Uterus (tissue), 4 donors: ENCODE results near the gene TM2D3. TPM values are rescaled to one million over a fixed set of nuclear protein-coding genes. Genes with fewer than 3 reads are reported as not detected.

Experiments used
- DNase-seq, 2 donors: peaks; one replicate each; pipeline ENCODE4 v3.0.0-alpha.2; 2019 to 2020
- H3K27ac ChIP-seq, 2 donors: fragments of 200-600 bp; sonication (generic); 1 replicate in 1 of 2; 2 replicates in 1 of 2; pipeline ENCODE4 v1.5.1; 2016 to 2018
- H3K27me3 ChIP-seq, 2 donors: fragments of 200-600 bp; sonication (generic); one replicate each; pipeline ENCODE4 v1.5.1; 2018 to 2019; ENCODE audit warnings: control low read depth in 1 of 2
- H3K36me3 ChIP-seq, 2 donors: fragments of 200-600 bp; sonication (generic); one replicate each; pipeline ENCODE4 v1.5.1; 2019; ENCODE audit warnings: control low read depth in 1 of 2
- H3K4me1 ChIP-seq, 2 donors: fragments of 200-600 bp; sonication (generic); one replicate each; pipeline ENCODE4 v1.5.1; 2018 to 2019; ENCODE audit warnings: control low read depth in 1 of 2
- H3K4me3 ChIP-seq, 2 donors: fragments of 200-600 bp; sonication (generic); 1 replicate in 1 of 2; 2 replicates in 1 of 2; pipeline ENCODE4 v1.5.1; 2018 to 2019; ENCODE audit warnings: mild to moderate bottlenecking in 1 of 2
- H3K9me3 ChIP-seq, 2 donors: fragments of 200-600 bp; sonication (generic); one replicate each; pipeline ENCODE4 v1.5.1; 2019; ENCODE audit warnings: control low read depth in 1 of 2
- POLR2A ChIP-seq, 2 donors: fragments of 450-650 bp; IDR thresholded peaks; one replicate each; pipeline ENCODE4 v1.6.1; 2016; ENCODE audit warnings: antibody characterized with exemption in 2 of 2, mild to moderate bottlenecking in 1 of 2, moderate library complexity in 1 of 2
- intact Hi-C: fragments of 100-400 bp; cut with DNase I; formaldehyde crosslinking; loops from one replicate; pipeline ENCODE4 v1.15.1; 2023; ENCODE audit warnings: low total_unique reads
- total RNA-seq, 4 donors: library from RNA; depleted of rRNA in 3 of 4; stranded (reverse); fragments of >200 nt in 3 of 4; gene quantifications; one replicate each; pipeline versions ENCODE4 v1.1.0 to v1.2.4, GENCODE V29; 2014 to 2023
- TF ChIP-seq, protein P1 (sequence below), 4 experiments: fragments of 200-600 bp in 2 of 4; fragments of 450-650 bp in 2 of 4; sonication (generic) in 2 of 4; IDR thresholded peaks; one replicate each; pipeline ENCODE4 v1.5.1; 2016 to 2019; ENCODE audit warnings: antibody characterized with exemption in 4 of 4, mild to moderate bottlenecking in 2 of 4, moderate library complexity in 1 of 4
- donor health status: DM: yes; HTN: yes; CAD: no.

TM2D3 gene
- total RNA-seq, 4 donors from 2014 or later: 14.7 to 65.0 (median 46.5) TPM

DNA sequence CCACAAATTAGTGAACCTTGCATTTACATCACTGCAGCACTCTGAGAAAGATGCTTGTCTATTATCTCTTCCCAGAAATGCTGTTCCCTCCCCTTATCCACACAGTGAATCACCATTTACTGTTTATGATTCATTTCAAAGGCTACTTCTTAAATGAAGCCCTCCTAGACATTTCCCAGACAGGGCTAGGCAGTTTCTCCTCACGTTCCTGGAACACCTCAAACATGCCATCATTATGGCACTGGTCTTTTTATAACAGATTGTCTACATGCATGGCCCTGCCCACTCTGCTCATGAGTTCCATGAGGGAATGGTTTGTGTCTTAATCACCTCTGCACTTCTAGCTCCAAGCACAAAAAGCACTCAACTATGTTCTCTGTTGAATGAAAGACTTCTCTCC is 32.2 kb upstream of the TM2D3 start:
- H3K27me3 ChIP-seq: no peaks in the 10 kb centered on the region
- H3K4me3 ChIP-seq: no peak overlapping the region
- no peaks in the 10 kb centered on the region for H3K9me3 ChIP-seq
- no peaks in the 10 kb centered on the region for H3K4me1 ChIP-seq
- H3K36me3 ChIP-seq: no peaks in the 10 kb centered on the region
- no peak for TF ChIP-seq POLR2A (IDR thresholded peaks at IDR 0.05)
- TF ChIP-seq, protein P1, sequence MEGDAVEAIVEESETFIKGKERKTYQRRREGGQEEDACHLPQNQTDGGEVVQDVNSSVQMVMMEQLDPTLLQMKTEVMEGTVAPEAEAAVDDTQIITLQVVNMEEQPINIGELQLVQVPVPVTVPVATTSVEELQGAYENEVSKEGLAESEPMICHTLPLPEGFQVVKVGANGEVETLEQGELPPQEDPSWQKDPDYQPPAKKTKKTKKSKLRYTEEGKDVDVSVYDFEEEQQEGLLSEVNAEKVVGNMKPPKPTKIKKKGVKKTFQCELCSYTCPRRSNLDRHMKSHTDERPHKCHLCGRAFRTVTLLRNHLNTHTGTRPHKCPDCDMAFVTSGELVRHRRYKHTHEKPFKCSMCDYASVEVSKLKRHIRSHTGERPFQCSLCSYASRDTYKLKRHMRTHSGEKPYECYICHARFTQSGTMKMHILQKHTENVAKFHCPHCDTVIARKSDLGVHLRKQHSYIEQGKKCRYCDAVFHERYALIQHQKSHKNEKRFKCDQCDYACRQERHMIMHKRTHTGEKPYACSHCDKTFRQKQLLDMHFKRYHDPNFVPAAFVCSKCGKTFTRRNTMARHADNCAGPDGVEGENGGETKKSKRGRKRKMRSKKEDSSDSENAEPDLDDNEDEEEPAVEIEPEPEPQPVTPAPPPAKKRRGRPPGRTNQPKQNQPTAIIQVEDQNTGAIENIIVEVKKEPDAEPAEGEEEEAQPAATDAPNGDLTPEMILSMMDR (IDR thresholded peaks at IDR 0.05): no peak
- H3K27ac ChIP-seq: no peak overlapping the region
- intact Hi-C loops: no loop called here
- no peak for DNase-seq

DNA sequence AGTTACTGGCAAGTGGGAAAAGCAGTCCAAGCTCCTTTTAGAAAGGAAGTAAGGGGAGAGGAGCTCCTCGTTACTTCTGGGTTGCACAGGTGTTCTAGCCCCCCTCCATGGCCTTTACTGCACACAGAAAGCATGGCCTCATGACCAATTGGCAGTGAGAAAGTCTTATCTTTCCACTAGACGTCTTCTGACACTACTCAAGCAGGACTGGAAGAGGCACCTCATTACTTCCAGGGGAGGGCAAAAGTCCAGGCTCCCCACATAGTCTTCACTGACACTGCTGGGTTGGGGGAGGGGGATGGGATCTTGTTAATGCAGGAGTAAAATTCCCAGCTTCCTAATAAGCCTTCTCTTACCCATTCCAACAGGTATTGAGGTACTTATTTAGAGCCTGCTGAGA is 27.6 kb upstream of the TM2D3 start:
- no peaks in the 10 kb centered on the region for H3K36me3 ChIP-seq
- H3K27ac ChIP-seq: no peak overlapping the region
- intact Hi-C loops: no loop called here
- no peak for DNase-seq
- no peak overlapping the region for H3K4me3 ChIP-seq
- TF ChIP-seq, protein P1 (IDR thresholded peaks at IDR 0.05): no peak
- no peak for TF ChIP-seq POLR2A (IDR thresholded peaks at IDR 0.05)
- H3K4me1 ChIP-seq: no peaks in the 10 kb centered on the region
- no peaks in the 10 kb centered on the region for H3K9me3 ChIP-seq
- no peaks in the 10 kb centered on the region for H3K27me3 ChIP-seq

- intact Hi-C loops: no loop called here
- Histone ChIP-seq H3K27me3 (no peaks in the 10 kb centered on the region), H3K4me1 (no peaks in the 10 kb centered on the region), H3K4me3 (no peak overlapping the region), H3K36me3 (no peaks in the 10 kb centered on the region), H3K27ac (no peak overlapping the region), H3K9me3 (no peaks in the 10 kb centered on the region)
- TF ChIP-seq POLR2A (IDR thresholded peaks at IDR 0.05): no peak
- TF ChIP-seq, protein P1 (IDR thresholded peaks at IDR 0.05): no peak
- DNase-seq: no peak
Measured at GRCh38 chr15:101676921-101677329, 24.7 kb upstream of the TM2D3 start.

DNA sequence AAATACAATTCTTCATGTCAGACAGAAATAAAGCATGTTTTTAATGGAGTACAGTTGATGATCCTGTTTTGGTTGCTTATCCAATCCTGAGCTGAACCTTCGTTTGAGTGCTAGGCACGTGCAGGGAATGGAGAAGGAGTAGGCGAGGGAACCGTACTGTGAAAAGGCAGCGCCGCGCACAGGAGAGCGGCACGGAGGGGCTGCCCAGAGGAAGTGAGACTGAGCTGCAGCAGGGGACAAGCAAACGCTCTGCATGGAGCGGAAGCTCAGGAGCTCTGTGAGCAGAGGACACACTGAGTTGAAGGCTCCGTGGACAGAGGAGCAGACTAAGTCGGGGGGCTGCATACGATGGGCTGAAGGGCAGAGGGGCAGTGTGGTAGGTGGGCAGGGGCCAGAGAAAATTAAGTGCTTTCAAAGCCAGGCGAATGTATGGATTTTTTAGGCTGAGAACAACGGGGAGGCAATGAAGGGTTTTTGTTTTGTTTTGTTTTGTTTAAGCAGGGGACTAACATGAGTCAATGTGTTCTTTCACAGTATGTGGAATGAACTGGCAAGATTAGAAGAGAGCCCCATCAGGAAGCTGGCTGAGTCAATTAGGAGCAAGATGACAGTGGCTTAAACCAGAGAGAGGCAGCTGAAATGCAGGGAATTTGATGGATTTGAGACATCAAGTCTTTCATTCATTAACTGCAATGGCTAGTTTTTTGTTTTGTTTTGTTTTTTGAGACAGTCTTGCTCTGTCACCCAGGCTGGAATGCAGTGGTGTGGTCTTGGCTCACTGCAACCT is 23.8 kb upstream of the TM2D3 start:
- Histone ChIP-seq H3K27ac (no peak overlapping the region), H3K27me3 (no peaks in the 10 kb centered on the region), H3K4me3 (no peak overlapping the region), H3K36me3 (no peaks in the 10 kb centered on the region), H3K9me3 (no peaks in the 10 kb centered on the region), H3K4me1 (no peaks in the 10 kb centered on the region)
- intact Hi-C loops: no loop called here
- TF ChIP-seq, protein P1 (IDR thresholded peaks at IDR 0.05): no peak
- no peak for TF ChIP-seq POLR2A (IDR thresholded peaks at IDR 0.05)
- DNase-seq: no peak

DNA sequence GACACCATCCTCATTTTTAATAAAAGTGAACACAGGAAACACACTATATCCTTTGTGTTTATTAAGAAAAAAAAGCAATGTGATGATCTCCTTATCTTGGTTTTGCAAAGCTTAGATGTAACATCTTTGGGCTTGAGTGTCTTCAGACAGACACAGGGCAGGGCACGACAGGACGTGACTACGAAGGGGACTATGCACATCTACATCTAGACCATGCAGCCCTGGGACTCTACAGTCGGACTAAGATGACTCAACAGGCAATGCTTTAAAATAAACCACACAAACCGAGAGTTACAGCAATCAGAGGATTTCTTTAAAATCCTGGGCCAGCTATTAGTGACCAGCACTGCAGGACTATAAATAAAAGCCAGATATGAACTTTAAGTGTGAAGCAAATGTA is 22.8 kb upstream of the TM2D3 start:
- DNase-seq: no peak
- Histone ChIP-seq H3K27me3 (no peaks in the 10 kb centered on the region), H3K9me3 (no peaks in the 10 kb centered on the region), H3K36me3 (no peaks in the 10 kb centered on the region), H3K4me3 (no peak overlapping the region), H3K4me1 (no peaks in the 10 kb centered on the region), H3K27ac (no peak overlapping the region)
- TF ChIP-seq, protein P1 (IDR thresholded peaks at IDR 0.05): no peak
- no peak for TF ChIP-seq POLR2A (IDR thresholded peaks at IDR 0.05)
- intact Hi-C loops: no loop called here
